Measurements from ENCODE around the gene GPR108.

The GPR108 gene

GRCh38 chr19:6723738-6724137 is 13.6 kb downstream of the GPR108 start:
- H3K27ac ChIP-seq = no peak overlapping the region
- no peak for DNase-seq (ENCODE audit: low read depth, low spot score)

DNA sequence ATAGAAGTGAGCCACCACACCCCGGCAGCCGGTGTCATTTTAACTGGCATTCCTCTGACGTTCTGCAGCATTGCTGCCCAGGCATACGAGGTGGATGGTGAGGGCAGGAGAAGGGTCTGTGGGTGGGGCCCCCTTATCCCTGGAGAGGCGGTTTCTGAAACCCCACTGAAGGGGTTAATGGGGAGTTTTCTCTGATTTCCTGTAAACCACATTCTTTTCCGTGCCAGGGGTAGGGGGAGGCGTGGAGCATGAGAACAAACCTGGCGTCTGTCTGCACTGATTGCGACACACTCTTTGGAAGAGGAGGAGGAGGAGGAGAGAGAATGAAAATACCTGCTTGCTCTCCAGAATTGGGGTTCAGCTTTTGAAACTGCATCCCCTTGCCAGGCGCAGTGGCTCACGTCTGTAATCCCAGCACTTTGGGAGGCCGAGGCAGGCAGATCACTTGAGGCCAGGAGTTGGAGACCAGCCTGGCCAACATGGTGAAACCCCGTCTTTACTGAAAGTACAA is 14.2 kb downstream of the GPR108 start:
- no peak overlapping the region for H3K27ac ChIP-seq
- DNase-seq (ENCODE audit: low read depth, low spot score) = no peak

- no peak for DNase-seq (ENCODE audit: low read depth, low spot score)
These were observed 15.6 kb downstream of the GPR108 start for GRCh38 chr19:6721773-6722172.

DNA sequence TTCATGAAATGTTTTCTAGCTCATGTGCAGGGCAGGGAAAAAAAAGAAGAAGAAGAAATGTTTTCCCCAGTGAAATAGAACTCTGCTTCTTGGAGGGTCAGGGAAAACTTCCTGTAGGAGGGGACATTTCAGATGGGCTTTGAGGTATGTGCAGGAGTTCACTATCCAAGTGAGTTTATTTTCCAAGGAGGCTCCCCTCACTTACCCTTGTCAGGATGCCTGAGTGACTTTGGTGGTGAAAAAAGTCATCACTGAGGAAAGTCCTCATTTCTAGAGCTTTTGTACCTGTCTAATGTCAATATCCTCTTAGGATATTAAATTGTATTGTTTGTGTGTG is 16.3 kb downstream of the GPR108 start:
- DNase-seq (ENCODE audit: low read depth, low spot score) = no peak
- H3K27ac ChIP-seq = no peak overlapping the region

More at GRCh38 chr19:6721773-6722172, 15.6 kb downstream of the GPR108 start:
- no peak overlapping the region for H3K27ac ChIP-seq

GRCh38 chr19:6720369-6721137 is 16.8 kb downstream of the GPR108 start, which contains the start of gene C3:
TSS of gene C3 (minus strand) at chr19:6720650. CDS start at chr19:6720589, 61 bp downstream.
- peak; percentile 36 for DNase-seq (ENCODE audit: low read depth, low spot score)
- H3K27ac ChIP-seq = no peak within 1 kb of the TSS

DNA sequence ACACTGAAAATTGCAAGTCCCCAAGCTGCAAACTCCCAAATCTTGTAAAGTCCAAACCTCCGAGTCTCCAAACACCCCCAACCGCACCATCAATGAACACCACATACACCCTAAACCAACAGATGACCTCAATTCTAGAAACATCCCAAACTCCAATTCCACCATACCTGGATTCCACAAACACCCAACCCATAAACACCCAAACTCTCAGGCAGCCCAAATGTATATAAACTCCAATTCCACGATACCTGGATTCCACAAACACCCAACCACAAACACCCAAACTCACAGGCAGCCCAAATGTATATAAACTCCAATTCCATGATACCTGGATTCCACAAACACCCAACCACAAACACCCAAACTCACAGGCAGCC is 17.4 kb downstream of the GPR108 start:
- no peak overlapping the region for H3K27ac ChIP-seq

GRCh38 chr19:6719540-6719861 is 17.9 kb downstream of the GPR108 start:
- no peak overlapping the region for H3K27ac ChIP-seq

More for the DNA sequence above, 17.4 kb downstream of the GPR108 start:
- DNase-seq (ENCODE audit: low read depth, low spot score) = no peak

GRCh38 chr19:6718741-6719539 is 18.4 kb downstream of the GPR108 start:
- DNase-seq (ENCODE audit: low read depth, low spot score) = no peak
- H3K27ac ChIP-seq = no peak overlapping the region

More at GRCh38 chr19:6719540-6719861, 17.9 kb downstream of the GPR108 start:
- no peak for DNase-seq (ENCODE audit: low read depth, low spot score)

DNA sequence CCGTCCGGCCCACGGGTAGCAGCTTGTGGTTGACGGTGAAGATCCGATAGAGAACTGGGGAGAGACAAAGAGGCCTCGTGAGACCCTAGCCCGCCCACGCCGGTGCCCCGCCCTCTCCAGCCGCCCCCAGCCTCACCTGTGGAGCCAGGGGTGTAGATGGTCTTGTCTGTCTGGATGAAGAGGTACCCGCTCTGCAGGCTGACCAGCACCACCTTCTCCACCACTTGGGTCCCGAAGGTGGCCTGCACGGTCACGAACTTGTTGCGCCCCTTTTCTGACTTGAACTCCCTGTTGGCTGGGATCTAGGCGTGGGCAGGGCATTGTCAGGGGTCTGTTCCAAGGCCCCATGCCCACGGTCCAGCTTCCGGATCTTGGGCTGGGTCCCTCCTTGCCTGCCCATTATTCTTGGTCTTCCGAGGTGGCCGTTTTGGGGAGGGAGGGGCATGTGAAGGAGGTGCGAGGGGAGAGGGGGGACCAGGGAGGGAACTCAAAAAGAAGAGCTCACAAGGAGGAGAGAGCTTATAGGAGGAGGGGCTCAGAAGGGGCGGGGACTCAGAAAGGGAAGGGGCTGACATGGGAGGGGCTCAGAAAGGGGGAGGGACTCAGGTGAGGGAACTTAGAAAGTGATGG is 19.2 kb downstream of the GPR108 start:
- no peak for DNase-seq (ENCODE audit: low read depth, low spot score)
- no peak overlapping the region for H3K27ac ChIP-seq

GRCh38 chr19:6717441-6717971 is 19.9 kb downstream of the GPR108 start:
- no peak for DNase-seq (ENCODE audit: low read depth, low spot score)
- H3K27ac ChIP-seq = no peak overlapping the region

DNA sequence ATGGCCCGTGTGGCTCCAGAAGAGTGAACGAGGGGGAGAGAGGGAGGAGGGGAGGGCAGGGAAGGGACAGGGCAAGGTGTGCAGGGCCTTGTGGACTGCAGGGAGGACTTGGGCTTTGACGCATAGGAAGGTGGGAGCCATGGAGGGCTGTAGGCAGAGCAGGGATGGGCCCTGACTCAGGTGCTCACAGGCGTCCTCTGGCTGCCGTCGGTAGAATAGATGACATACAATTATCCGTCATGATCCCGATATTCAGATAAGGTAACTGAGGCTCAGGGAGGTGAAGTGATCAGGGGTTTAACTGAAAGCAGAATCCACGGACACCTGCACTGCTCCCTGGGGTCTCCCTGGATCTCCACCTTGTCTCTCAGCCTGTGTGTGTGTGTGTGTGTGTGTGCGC is 20.3 kb downstream of the GPR108 start:
- no peak for DNase-seq (ENCODE audit: low read depth, low spot score)
- no peak overlapping the region for H3K27ac ChIP-seq

- H3K27ac ChIP-seq = no peak overlapping the region
- DNase-seq (ENCODE audit: low read depth, low spot score) = no peak
These were observed 20.8 kb downstream of the GPR108 start for GRCh38 chr19:6716610-6716970.

DNA sequence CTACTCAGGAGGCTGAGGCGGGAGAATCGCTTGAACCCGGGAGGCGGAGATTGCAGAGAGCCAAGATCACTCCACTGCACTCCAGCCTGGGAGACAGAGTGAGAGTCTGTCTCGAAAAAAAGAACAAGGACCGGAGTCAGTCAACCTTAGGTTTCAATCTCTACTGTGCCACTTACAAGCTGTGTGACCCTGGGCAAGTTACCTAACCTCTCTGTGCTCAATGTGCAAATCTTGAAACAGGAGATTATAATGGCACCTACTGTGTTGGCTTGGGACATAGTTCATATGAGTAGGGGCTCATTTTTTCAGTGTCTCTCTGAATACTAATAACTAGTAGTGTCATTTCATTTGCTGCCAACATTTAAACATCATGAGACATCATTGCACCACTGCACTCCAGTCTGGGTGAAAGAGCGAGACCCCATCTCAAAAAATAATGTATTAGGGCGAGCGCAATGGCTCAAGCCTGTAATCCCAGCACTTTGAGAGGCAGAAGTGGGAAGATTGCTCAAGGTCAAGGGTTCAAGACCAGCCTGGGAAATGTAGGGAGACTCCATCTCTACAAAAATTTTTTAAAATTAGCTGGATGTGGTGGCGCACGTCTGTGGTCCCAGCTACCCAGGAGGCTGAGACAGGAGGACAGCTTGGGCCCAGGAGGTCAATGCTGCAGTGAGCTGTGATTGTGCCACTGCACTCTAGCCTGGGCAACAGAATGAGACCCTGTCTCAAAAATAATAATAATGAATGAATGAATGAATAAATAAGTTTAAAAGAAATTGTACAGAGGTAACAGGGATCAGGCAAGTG is 22.4 kb downstream of the GPR108 start:
- no peak overlapping the region for H3K27ac ChIP-seq
- DNase-seq (ENCODE audit: low read depth, low spot score) = no peak

DNA sequence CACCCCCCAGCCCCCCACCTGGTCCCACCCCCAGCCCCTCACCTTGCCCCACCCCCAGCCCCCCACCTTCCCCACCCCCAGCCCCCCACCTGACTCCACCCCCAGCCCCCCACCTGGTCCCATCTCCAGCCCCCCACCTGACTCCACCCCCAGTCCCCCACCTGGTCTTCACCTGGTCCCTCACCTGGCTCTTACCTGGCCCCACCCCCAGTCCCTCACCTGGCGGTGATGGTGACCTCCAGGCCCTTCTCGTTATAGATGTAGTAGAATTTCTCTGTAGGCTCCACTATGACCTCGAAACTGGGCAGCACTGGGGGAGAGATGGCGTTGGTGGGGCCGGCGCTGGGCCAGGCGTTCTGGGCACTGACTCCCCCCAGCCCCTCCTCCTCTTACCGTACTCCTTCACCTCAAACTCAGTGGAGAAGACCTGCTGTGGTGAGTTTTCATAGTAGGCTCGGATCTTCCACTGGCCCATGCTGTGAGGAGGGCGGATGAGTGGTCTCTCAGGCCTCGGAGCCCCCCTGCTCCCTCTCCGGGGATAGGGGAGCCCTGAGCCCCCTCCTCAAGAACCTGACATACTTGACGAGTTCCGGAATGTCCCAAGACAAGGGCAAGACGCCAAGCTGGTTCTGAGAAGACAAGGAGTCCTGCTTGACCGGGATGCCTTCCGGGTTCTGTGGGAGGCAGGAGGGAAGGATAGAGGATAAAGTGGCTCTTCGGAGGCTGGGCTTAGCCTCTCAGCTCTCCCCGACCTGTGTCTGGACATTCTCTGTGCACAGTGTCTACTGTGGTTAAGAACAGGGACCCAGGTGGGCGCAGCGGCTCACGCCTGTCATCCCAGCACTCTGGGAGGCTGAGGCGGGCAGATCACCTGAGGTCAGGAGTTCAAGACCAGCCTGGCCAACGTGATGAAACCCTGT is 23.3 kb downstream of the GPR108 start:
- no peak overlapping the region for H3K27ac ChIP-seq
- no peak for DNase-seq (ENCODE audit: low read depth, low spot score)

GRCh38 chr19:6712692-6713670 is 24.4 kb downstream of the GPR108 start:
- no peak overlapping the region for H3K27ac ChIP-seq
- no peak for DNase-seq (ENCODE audit: low read depth, low spot score)

GRCh38 chr19:6712231-6712630 is 25.1 kb downstream of the GPR108 start:
- no peak overlapping the region for H3K27ac ChIP-seq
- DNase-seq (ENCODE audit: low read depth, low spot score) = no peak

DNA sequence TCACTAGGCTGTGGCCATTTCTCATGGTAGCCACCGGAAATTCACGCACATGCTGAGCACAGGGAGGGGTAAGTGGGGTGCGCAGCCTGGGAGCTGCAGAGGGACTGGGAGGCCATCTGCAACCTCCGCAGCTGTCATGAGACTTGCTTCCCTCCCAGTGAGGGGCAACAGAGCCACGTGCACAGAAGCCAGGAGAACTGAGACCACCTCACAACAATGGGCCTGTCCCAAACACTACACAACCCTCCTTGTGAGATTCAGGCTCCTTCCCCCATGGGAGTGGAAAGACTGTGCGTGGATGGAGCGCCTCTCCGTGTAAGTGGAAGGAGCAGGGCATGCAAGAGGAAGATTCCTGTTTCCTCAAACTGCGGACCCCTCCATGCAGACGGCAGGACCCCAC is 25.8 kb downstream of the GPR108 start:
- no peak for DNase-seq (ENCODE audit: low read depth, low spot score)
- no peak overlapping the region for H3K27ac ChIP-seq

GRCh38 chr19:6711078-6711361 is 26.4 kb downstream of the GPR108 start:
- DNase-seq (ENCODE audit: low read depth, low spot score) = no peak
- no peak overlapping the region for H3K27ac ChIP-seq

Data from epithelial cell of prostate (primary cell).